Measurements from ENCODE around the gene TARM1. TPM values are rescaled to one million over a fixed set of nuclear protein-coding genes. Genes with fewer than 3 reads are reported as not detected.
"Not testable (repeated sequence)": the region's sequence is repeated elsewhere in the genome, so short reads cannot be mapped to it uniquely, and the experiment has no call there.

TARM1 gene
- total and polyA plus RNA-seq, 2 experiments from 2014 or later, result not detected

- TF ChIP-seq STAT1 (IDR thresholded peaks at IDR 0.05; ENCODE audit: unreplicated experiment), result no peak
- no peak for TF ChIP-seq ETS1 (IDR thresholded peaks at IDR 0.05)
- TF ChIP-seq CREB1 (CRISPR knock-in tag; IDR thresholded peaks at IDR 0.05; ENCODE audit: low read depth), result no peak
Measured at GRCh38 chr19:54099190-54099902, 18.2 kb upstream of the TARM1 start (continued).

GRCh38 chr19:54096617-54097106 is 15.5 kb upstream of the TARM1 start:
- Mint-ChIP-seq H3K36me3 (ENCODE audit: low read depth) (peaks cover 7% of the 10 kb centered on the region; the same call in 1 of the 3 replicates), H3K9me3 (peaks cover 10% of the 10 kb centered on the region), H3K4me3 (peak overlapping the region; percentile 75), H3K27ac (no peak overlapping the region), H3K27me3 (ENCODE audit: insufficient read depth, low read depth, poor library complexity) (peaks cover 36% of the 10 kb centered on the region), H3K4me1 (peaks cover 4% of the 10 kb centered on the region)
- H4K20me1 ChIP-seq (replicated peaks; ENCODE audit: insufficient read depth), result no peaks in the 10 kb centered on the region
- H3K27me3 ChIP-seq (ENCODE audit: insufficient read depth), result peaks cover 41% of the 10 kb centered on the region
- peak overlapping the region; percentile 94 for H3K4me2 ChIP-seq
- H3K27ac ChIP-seq (ENCODE audit: low read depth), result no peak overlapping the region
- H3K9me2 ChIP-seq (ENCODE audit: insufficient read depth), result no peaks in the 10 kb centered on the region
- ATAC-seq (peak; percentile 61), DNase-seq (ENCODE audit: low spot score) (peak; percentile 62)
- peak overlapping the region; percentile 76 for H3K4me3 ChIP-seq
- peak overlapping the region; percentile 94 for H2AFZ ChIP-seq
- H3K79me2 ChIP-seq (replicated peaks; ENCODE audit: insufficient read depth), result no peaks in the 10 kb centered on the region
- peaks cover 6% of the 10 kb centered on the region; the same call in 1 of the 2 replicates for H3K4me1 ChIP-seq (ENCODE audit: insufficient read depth)
- TF ChIP-seq CTCF (conservative IDR thresholded peaks at IDR 0.05; ENCODE audit: low read depth in 2 of 2), result peak; percentile 21 to 53; a peak in 3 of 4 replicates
- no peak for TF ChIP-seq CREB1 (CRISPR knock-in tag; IDR thresholded peaks at IDR 0.05; ENCODE audit: low read depth)
- TF ChIP-seq EZH2 (IDR thresholded peaks at IDR 0.05; ENCODE audit: low read depth, unreplicated experiment), result peak; percentile 26
- H3K36me3 ChIP-seq (ENCODE audit: insufficient read depth), result no peaks in the 10 kb centered on the region
- peaks cover 9% of the 10 kb centered on the region; the same call in 1 of the 2 replicates for H3F3A ChIP-seq (replicated peaks; ENCODE audit: low read depth)

- peaks cover 10% of the 10 kb centered on the region for H3K9me3 Mint-ChIP-seq
- Histone ChIP-seq H3K4me3 (peak overlapping the region; percentile 76), H2AFZ (peak overlapping the region; percentile 66; the same call in 1 of the 2 replicates), H3K27me3 (ENCODE audit: insufficient read depth) (peaks cover 41% of the 10 kb centered on the region), H3K4me2 (peak overlapping the region; percentile 94)
- 0 out of 4 replicates have a peak, but pooled peaks of 1 of the 2 experiments have one; percentile 8 for TF ChIP-seq CTCF (conservative IDR thresholded peaks at IDR 0.05; ENCODE audit: low read depth in 2 of 2)
- H3K27me3 Mint-ChIP-seq (ENCODE audit: insufficient read depth, low read depth, poor library complexity), result peaks cover 36% of the 10 kb centered on the region
- H3K9me2 ChIP-seq (ENCODE audit: insufficient read depth); H3K36me3 ChIP-seq (ENCODE audit: insufficient read depth); H3K4me1 Mint-ChIP-seq; H3K4me1 ChIP-seq (ENCODE audit: insufficient read depth); H3F3A ChIP-seq (replicated peaks; ENCODE audit: low read depth); H3K79me2 ChIP-seq (replicated peaks; ENCODE audit: insufficient read depth); H3K27ac Mint-ChIP-seq; H3K27ac ChIP-seq (ENCODE audit: low read depth); H4K20me1 ChIP-seq (replicated peaks; ENCODE audit: insufficient read depth); H3K36me3 Mint-ChIP-seq (ENCODE audit: low read depth): not testable (repeated sequence)
- peak overlapping the region; percentile 75 for H3K4me3 Mint-ChIP-seq
- DNase-seq (ENCODE audit: low spot score), result peak; percentile 66
- peak; percentile 88 for ATAC-seq
Measured at GRCh38 chr19:54095859-54096616, 14.9 kb upstream of the TARM1 start.

All from GM23338 (cell line).